ENCODE data around the gene MSRB2.

Gene MSRB2

GRCh38 chr10:23157239-23157681 lies 61.9 kb downstream of the MSRB2 start:
- in situ Hi-C loops (cut with MboI; ENCODE audit: low sequenced_read_pairs) = loop anchor here (25.0 kb wide), 2 partner anchors 555 to 1355 kb away; no protein-coding TSS in a partner anchor

GRCh38 chr10:23157691-23158369 lies 62.5 kb downstream of the MSRB2 start:
- in situ Hi-C loops (cut with MboI; ENCODE audit: low sequenced_read_pairs) = loop anchor here (25.0 kb wide), 2 partner anchors 554 to 1354 kb away; no protein-coding TSS in a partner anchor

GRCh38 chr10:23158370-23158769 lies 63.0 kb downstream of the MSRB2 start:
- in situ Hi-C loops (cut with MboI; ENCODE audit: low sequenced_read_pairs) = loop anchor here (25.0 kb wide), 2 partner anchors 554 to 1354 kb away; no protein-coding TSS in a partner anchor

- in situ Hi-C loops (cut with MboI; ENCODE audit: low sequenced_read_pairs) = loop anchor here (25.0 kb wide), 2 partner anchors 541 to 1341 kb away; no protein-coding TSS in a partner anchor
Measured at GRCh38 chr10:23171232-23171876, 76.0 kb downstream of the MSRB2 start.
